MM.1S (cell line): ENCODE measurements around the gene TACC2.

ENCODE experiments used
- DNase-seq: peaks from one replicate; pipeline ENCODE4 v3.0.0-alpha.2; 2015
- H2AFZ ChIP-seq: fragments of 300-600 bp; sonication (generic); 2 replicates; pipeline ENCODE4 v1.6.0; 2016; ENCODE audit warnings: antibody characterized with exemption, low read length
- H3F3A ChIP-seq: fragments of 300-600 bp; sonication (generic); 2 replicates; pipeline ENCODE4 v1.6.1; 2016; ENCODE audit warnings: mild to moderate bottlenecking, antibody characterized with exemption, low read length, moderate library complexity, mixed read lengths; ENCODE audit not compliant: insufficient read depth
- H3K27ac ChIP-seq: fragments of 300-600 bp; sonication (generic); 2 replicates; pipeline ENCODE4 v1.5.1; 2016; ENCODE audit warnings: mild to moderate bottlenecking, low read length
- H3K27me3 ChIP-seq: fragments of 300-600 bp; sonication (generic); replicated peaks from 2 replicates; pipeline ENCODE4 v1.6.0; 2016; ENCODE audit warnings: low read length; ENCODE audit not compliant: insufficient read depth
- H3K36me3 ChIP-seq: fragments of 300-600 bp; sonication (generic); replicated peaks from 2 replicates; pipeline ENCODE4 v1.6.1; 2016; ENCODE audit warnings: mild to moderate bottlenecking, low read length, mixed read lengths; ENCODE audit not compliant: insufficient read depth
- H3K4me1 ChIP-seq: fragments of 300-600 bp; sonication (generic); 2 replicates; pipeline ENCODE4 v1.6.1; 2016; ENCODE audit warnings: low read length, mixed read lengths
- H3K4me2 ChIP-seq: fragments of 300-600 bp; sonication (generic); 2 replicates; pipeline ENCODE4 v1.6.0; 2016; ENCODE audit warnings: low read depth, low read length
- H3K4me3 ChIP-seq: fragments of 300-600 bp; sonication (generic); 2 replicates; pipeline ENCODE4 v1.5.1; 2016; ENCODE audit warnings: low read length, mixed read lengths
- H3K79me2 ChIP-seq: fragments of 300-600 bp; sonication (generic); 2 replicates; pipeline ENCODE4 v1.6.1; 2016; ENCODE audit warnings: mixed run types, low read length, mixed read lengths
- H3K9ac ChIP-seq: fragments of 300-600 bp; sonication (generic); 2 replicates; pipeline ENCODE4 v1.6.1; 2016; ENCODE audit warnings: low read length, mixed read lengths
- H3K9me2 ChIP-seq: fragments of 300-600 bp; sonication (generic); replicated peaks from 2 replicates; pipeline ENCODE4 v1.6.1; 2016; ENCODE audit warnings: mild to moderate bottlenecking, low read length, mixed read lengths; ENCODE audit not compliant: insufficient read depth
- H3K9me3 ChIP-seq: fragments of 300-600 bp; sonication (generic); replicated peaks from 2 replicates; pipeline ENCODE4 v1.6.1; 2016; ENCODE audit warnings: mild to moderate bottlenecking, low read length, mixed read lengths; ENCODE audit not compliant: insufficient read depth
- H4K20me1 ChIP-seq: fragments of 300-600 bp; sonication (generic); 2 replicates; pipeline ENCODE4 v1.6.1; 2016; ENCODE audit warnings: mild to moderate bottlenecking, low read length, moderate library complexity, mixed read lengths; ENCODE audit not compliant: insufficient read depth
- CTCF ChIP-seq: fragments of 300-600 bp; sonication (generic); IDR thresholded peaks from 2 replicates; pipeline ENCODE4 v1.5.1; 2016; ENCODE audit warnings: antibody characterized with exemption, low read length, mixed read lengths
- EZH2 ChIP-seq: fragments of 300-600 bp; sonication (generic); optimal IDR thresholded peaks from 2 replicates; pipeline ENCODE3; 2017; ENCODE audit warnings: low read depth, mild to moderate bottlenecking, antibody characterized with exemption, low read length, mixed read lengths
- EZH2phosphoT487 ChIP-seq: fragments of 300-600 bp; sonication (generic); IDR thresholded peaks from 2 replicates; pipeline ENCODE4 v1.6.1; 2018; ENCODE audit warnings: antibody characterized with exemption, low read length

Gene TACC2

GRCh38 chr10:122301811-122302115 is 312.8 kb downstream of the TACC2 start:
- H3K36me3 ChIP-seq: no peaks in the 10 kb centered on the region
- no peak overlapping the region for H3K4me3 ChIP-seq
- no peaks in the 10 kb centered on the region for H3F3A ChIP-seq
- no peak for DNase-seq
- no peak overlapping the region for H2AFZ ChIP-seq
- H3K9ac ChIP-seq: no peak overlapping the region
- no peaks in the 10 kb centered on the region for H3K27me3 ChIP-seq
- TF ChIP-seq EZH2phosphoT487 (no peak), CTCF (no peak), EZH2 (no peak)
- no peaks in the 10 kb centered on the region for H3K9me2 ChIP-seq
- H3K27ac ChIP-seq: no peak overlapping the region
- H3K79me2 ChIP-seq: no peaks in the 10 kb centered on the region
- H3K9me3 ChIP-seq: no peaks in the 10 kb centered on the region
- H3K4me1 ChIP-seq: no peaks in the 10 kb centered on the region
- H3K4me2 ChIP-seq: no peak overlapping the region
- no peaks in the 10 kb centered on the region for H4K20me1 ChIP-seq

DNA sequence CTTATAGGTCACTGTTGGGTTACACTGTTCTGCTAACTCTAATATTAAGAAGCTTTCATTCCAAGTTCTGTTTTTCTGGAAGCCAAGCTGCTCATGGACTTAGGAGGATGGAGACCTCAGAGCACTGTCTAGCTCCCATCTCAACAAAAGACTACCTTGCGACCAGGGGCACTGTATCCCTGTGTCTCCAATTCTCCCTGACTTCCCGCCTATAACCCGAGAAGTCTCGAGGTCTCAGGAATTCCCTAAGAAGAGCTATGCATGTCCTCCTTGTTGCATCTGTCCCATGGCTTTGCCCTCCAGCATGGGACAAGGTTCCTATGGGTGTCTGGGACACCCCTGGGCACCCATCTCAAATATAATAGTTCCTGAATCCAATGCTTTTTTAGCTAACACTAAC is 313.4 kb downstream of the TACC2 start:
- TF ChIP-seq EZH2phosphoT487 (no peak), CTCF (no peak), EZH2 (no peak)
- H3K4me3 ChIP-seq: no peak overlapping the region
- H3K9me2 ChIP-seq: no peaks in the 10 kb centered on the region

GRCh38 chr10:122303271-122304053 is 314.5 kb downstream of the TACC2 start:
- H4K20me1 ChIP-seq: no peaks in the 10 kb centered on the region
- no peak overlapping the region for H3K4me2 ChIP-seq
- no peaks in the 10 kb centered on the region for H3K9me2 ChIP-seq
- TF ChIP-seq CTCF (no peak), EZH2phosphoT487 (no peak), EZH2 (no peak)
- H3K27ac ChIP-seq: no peak overlapping the region
- no peaks in the 10 kb centered on the region for H3K79me2 ChIP-seq
- no peaks in the 10 kb centered on the region for H3K4me1 ChIP-seq
- H3K9me3 ChIP-seq: no peaks in the 10 kb centered on the region
- no peak overlapping the region for H3K9ac ChIP-seq
- H3K36me3 ChIP-seq: no peaks in the 10 kb centered on the region
- no peaks in the 10 kb centered on the region for H3F3A ChIP-seq
- DNase-seq: no peak
- no peaks in the 10 kb centered on the region for H3K27me3 ChIP-seq
- H2AFZ ChIP-seq: no peak overlapping the region
- H3K4me3 ChIP-seq: no peak overlapping the region

More for the DNA sequence above, 313.4 kb downstream of the TACC2 start:
- Histone ChIP-seq H3K9me3 (no peaks in the 10 kb centered on the region), H3F3A (no peaks in the 10 kb centered on the region), H3K36me3 (no peaks in the 10 kb centered on the region), H3K27me3 (no peaks in the 10 kb centered on the region), H3K27ac (no peak overlapping the region), H3K4me1 (no peaks in the 10 kb centered on the region), H4K20me1 (no peaks in the 10 kb centered on the region), H3K79me2 (no peaks in the 10 kb centered on the region), H3K4me2 (no peak overlapping the region), H3K9ac (no peak overlapping the region), H2AFZ (no peak overlapping the region)
- DNase-seq: no peak
